AG20443 (cell line): ENCODE measurements around the gene ADORA2A.

Experiments
- DNase-seq: peaks from one replicate; pipeline ENCODE4 v3.0.0; 2012; ENCODE audit warnings: low spot score, mixed read lengths

Gene ADORA2A

DNA sequence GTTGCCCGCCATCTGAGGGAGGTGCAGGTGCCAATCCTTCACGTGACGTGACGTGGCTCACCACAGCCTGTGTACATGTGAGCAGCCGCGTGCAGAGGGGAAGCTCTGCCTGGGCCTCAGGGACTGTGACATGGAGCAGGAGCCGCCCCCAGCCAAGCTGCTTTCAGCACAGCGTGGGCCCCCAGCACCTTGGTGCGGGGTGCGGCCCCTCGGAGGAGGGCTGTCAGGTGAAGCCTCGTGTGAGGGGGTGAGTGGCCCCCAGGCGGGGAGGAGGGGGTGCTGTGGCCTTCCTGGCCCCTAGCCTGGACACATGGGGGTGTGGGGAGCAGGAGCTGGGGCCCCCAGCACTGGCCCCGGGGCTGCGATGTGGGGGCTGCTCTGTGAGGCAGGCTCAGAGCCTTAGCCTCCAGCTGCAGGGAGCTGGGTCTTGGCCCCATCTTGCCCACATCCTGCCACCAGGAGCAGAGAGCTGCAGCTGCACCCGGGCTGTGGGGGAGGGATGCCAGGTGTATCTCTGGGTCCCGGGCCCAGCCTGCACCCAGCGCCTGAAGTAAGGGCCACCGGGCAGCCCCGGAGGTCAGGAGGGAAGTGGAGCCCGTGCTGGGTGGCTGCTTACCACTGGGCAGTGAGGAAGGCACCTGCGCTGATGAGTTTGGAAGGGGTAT is at the start of gene ADORA2A:
TSS of gene ADORA2A (plus strand) at position 100 of the 665 bp plus-strand sequence. CDS start 5,806 bp downstream, outside the sequence.
- DNase-seq, result no peak

DNA sequence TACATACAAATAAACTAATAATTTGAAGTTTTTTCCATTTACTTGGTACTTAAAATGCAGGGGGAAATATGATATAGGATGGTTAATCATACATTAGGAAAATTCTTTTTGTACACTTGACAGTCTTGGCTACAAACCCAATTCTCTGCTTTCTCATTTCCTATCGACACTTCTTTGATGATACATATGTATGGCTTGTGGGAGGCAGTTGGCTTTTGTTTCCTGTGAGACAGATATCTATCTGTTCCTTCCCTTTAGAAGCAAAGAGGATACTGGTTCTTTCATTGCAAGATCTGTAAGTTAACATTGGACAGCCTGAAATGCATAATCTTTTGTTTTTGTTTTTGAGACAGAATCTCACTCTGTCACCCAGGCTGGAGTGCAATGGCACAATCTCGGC is 47.9 kb upstream of the ADORA2A start:
- no peak for DNase-seq

- DNase-seq, result no peak
Measured at GRCh38 chr22:24380220-24380904, 47.0 kb upstream of the ADORA2A start.

- no peak for DNase-seq
Measured at GRCh38 chr22:24380905-24381230, 46.5 kb upstream of the ADORA2A start.

DNA sequence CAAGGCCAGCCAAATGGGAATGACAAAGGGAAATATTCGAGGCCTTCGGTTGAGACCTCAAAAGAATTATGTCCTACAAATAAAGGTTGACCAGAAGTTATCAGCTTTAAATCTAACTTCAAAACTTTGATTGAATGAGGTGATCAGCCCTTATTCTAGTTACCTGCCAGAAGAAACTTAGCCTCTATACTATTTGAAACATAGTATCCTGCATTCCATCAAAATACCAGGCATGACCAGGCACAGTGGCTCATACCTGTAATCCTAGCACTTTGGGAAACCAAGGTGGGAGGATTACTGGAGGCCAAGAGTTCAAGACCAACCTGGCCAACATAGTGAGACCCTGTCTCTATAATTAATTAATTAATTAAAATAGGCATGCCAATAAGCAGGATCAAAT is 44.3 kb upstream of the ADORA2A start:
- DNase-seq, result no peak

DNA sequence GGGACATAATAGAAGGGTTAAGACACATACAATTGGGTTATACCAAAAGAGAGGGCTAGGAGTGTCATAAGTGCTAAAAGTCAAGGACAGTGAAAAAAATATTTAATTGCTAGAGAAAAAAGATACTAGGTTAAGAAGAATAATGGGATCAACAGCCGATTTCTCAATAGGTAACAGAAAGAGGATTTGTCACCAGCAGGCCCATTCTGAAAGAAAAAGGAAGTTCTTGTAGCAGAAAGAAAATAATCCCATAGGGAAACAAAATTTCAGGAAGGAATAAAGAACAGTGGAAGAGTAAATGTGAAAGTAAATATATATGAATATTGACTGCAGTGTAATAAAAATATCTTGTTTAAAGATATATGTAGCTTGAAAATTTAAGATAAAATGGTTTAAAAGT is 43.3 kb upstream of the ADORA2A start:
- DNase-seq, result no peak

- DNase-seq, result no peak
Measured at GRCh38 chr22:24386937-24387471, 40.4 kb upstream of the ADORA2A start.

GRCh38 chr22:24389680-24390079 is 37.7 kb upstream of the ADORA2A start:
- DNase-seq, result no peak

DNA sequence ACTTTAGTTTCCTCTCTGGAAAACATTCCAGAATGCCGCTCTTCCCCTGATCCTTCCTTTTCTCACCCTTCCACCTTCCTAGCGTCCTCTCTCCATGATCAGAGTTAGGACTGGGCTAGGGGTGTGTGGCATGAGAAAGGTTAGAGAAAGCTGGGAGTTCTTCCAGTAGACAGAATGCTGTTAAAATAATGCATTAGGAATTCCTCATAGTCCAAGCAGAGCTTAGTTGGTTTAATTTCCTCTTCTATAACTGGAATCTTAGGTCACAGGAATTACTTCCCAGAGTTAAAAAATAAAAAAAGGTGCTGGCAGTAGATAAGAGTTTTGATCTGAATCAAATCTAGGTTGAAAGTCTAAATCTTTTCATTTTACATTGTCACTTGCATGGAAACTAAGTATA is 37.2 kb upstream of the ADORA2A start:
- no peak for DNase-seq

- no peak for DNase-seq
Measured at GRCh38 chr22:24390576-24390975, 36.8 kb upstream of the ADORA2A start.

- DNase-seq, result peak; percentile 59
Measured at GRCh38 chr22:24391836-24392217, 35.6 kb upstream of the ADORA2A start.

GRCh38 chr22:24392218-24392931 is 35.0 kb upstream of the ADORA2A start:
- no peak for DNase-seq

- DNase-seq, result no peak
Measured at GRCh38 chr22:24393012-24393559, 34.3 kb upstream of the ADORA2A start.

DNA sequence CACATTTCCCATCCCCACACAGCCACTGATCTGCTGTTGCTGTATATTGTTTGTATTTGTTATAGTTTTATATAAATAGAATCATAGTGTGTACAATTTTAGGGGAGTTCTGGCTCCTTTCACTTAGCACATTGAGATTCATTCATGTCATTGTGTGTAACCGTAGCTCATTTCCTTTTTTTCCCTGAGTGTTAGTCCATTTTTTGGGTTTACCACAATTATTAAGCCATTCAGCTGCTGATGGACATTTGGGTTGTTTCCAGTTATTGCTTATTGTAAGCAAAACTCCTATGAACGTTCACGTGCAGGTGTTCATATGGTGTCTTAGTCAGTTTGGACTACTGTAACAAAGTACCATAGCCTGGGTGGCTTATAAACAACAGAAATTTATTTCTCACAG is 33.6 kb upstream of the ADORA2A start:
- no peak for DNase-seq

GRCh38 chr22:24394254-24394653 is 33.1 kb upstream of the ADORA2A start:
- no peak for DNase-seq

- DNase-seq, result no peak
Measured at GRCh38 chr22:24398409-24398808, 29.0 kb upstream of the ADORA2A start.

DNA sequence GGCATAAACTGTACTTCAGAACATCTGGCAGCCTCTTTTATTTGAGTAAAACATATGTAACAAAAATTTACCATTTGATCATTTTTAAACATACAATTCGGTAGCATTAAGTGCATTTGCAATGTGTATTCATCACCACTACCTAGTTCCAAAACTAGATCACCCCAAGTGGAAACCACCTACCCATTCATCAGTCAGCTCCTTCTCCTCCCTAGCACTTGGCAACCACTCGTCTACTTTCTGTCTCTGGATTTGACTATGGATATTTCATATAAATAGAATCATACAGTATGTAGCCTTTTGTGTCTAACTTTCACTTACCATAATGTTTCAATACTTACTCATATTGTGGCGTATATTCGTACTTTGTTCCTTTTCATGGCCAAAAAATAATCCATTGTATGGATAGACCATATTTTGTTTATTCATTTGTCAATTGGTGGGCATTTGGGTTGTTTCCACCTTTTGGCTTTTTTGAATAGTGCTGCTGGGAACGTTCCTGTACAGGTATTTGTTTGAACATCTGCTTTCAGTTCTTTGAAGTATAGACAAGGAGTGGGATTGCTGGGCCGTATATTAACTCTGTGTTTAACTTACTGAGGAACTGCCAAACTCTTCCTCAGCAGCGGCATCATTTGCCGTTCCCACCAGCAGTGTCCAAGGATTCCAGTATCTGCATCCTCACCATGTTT is 27.2 kb upstream of the ADORA2A start:
- DNase-seq, result no peak

DNA sequence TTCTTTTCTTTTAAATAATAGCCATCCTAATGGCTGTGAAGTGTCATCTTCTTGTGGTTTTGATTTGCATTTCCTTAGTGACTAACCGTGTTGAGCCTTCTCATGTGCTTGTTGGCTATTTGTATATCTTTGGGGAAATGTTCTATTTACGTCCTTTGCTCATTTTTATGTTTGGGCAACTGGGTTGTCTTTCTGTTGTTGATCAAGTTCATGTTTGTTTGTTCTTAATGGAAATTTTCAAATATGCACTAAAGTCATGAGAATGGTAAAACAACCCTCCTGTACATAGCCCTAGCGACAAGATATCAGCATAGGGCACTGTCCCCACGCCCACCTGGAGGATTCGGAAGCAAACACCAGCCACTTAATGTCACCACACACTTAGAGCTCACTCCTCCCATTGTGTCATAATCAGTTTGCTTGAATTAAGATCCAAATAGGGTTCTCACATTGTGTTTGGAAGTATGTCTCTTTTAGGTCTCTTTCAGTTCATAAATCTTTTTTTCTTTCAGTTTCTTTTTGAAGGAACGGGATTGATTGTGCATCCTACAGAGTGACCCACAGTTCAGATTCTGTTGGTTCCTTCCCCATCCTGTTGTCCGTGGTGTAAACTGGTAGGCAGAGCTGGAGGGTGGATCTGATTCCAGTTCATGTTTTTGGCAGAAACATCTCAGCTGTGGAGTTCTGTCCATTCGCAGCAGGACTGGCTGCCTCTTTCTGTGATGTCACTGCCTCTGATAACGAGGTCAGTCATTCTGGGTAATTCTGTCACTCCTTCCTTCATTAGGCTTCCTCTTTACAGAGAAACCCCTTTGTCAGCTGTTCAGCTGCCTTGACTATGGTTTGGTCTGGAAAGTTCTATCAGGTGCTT is 26.4 kb upstream of the ADORA2A start:
- DNase-seq, result no peak

DNA sequence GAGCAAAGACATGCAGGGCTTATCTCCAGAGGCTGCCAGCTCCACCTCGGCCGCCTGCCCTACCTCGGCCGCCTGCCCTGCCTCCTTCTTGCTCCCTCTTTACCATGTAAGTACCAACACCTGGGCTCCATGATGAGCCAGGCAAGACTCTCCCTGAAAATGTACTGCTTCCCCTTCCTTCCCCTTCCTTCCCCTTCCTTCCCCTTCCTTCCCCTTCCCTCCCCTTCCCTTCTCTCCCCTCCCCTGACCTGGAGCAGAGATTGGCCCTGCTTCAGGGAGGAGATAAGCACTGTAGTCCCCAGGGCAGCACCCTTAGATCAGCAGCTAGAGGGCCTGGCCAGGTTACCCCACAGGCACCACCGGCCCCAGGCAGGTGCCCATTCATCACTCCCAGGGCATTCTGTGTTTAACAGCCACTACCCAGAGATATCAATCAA is 25.4 kb upstream of the ADORA2A start:
- DNase-seq, result no peak

DNA sequence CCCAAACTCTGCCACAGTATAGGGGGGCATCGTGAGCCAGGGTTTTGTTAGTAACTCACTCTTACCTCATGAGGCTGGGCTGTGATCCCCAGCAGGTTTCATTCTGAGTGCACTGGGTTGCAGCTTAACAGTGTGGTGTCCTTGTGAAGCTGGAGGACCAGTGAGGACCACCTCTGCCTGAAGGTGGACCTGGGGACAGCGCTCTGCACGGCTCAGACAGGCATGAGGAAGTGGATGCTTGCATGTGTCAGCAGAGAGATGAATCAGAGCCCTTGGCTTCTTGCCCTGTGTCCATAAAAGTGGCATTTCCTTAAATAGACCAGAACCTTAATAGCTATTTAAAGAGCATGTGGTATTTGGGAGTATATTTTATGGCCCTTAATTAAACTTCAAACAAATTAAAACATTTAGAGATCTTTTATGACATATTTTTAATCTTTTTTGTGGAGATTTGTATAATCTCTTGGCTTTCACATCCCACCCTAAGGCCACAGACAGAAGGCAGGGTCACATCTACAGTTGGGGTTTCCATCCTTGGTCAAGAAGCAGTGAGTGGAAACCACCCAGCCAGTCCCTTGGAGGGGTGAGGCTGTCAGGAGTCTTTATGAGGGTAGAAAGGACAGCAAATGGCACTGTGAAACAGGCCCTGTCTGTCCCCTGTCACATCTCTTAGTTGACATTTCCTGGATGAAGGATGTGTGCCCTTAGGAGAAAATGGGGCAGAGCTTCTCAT is 24.8 kb upstream of the ADORA2A start:
- peak; percentile 86 for DNase-seq
